Measurements from ENCODE around the gene TM9SF4.
"Not testable (repeated sequence)": the region's sequence is repeated elsewhere in the genome, so short reads cannot be mapped to it uniquely, and the experiment has no call there.

Gene TM9SF4

GRCh38 chr20:32091888-32092346 is 17.6 kb upstream of the TM9SF4 start:
- peak; percentile 82 for DNase-seq

- DNase-seq, result no peak
Observed at GRCh38 chr20:32098786-32099185, 10.7 kb upstream of the TM9SF4 start.

GRCh38 chr20:32108814-32109391 is 611 bp upstream of the TM9SF4 start:
- no peak for DNase-seq

- DNase-seq, result no peak
Observed at GRCh38 chr20:32110173-32110704, 725 bp downstream of the TM9SF4 start.

- no peak for DNase-seq
Observed at GRCh38 chr20:32110727-32111126, 1.2 kb downstream of the TM9SF4 start.

- DNase-seq, result no peak
Observed at GRCh38 chr20:32111156-32111686, 1.7 kb downstream of the TM9SF4 start.

- DNase-seq, result no peak
Observed at GRCh38 chr20:32111753-32112152, 2.2 kb downstream of the TM9SF4 start.

- DNase-seq, result no peak
Observed at GRCh38 chr20:32112841-32113240, 3.3 kb downstream of the TM9SF4 start.

GRCh38 chr20:32113591-32114260 is 4.2 kb downstream of the TM9SF4 start:
- no peak for DNase-seq

GRCh38 chr20:32114305-32114960 is 4.9 kb downstream of the TM9SF4 start:
- no peak for DNase-seq

GRCh38 chr20:32115211-32115767 is 5.8 kb downstream of the TM9SF4 start:
- DNase-seq, result no peak

GRCh38 chr20:32116079-32116521 is 6.6 kb downstream of the TM9SF4 start:
- peak; percentile 65 for DNase-seq

- DNase-seq, result not testable (repeated sequence)
Observed at GRCh38 chr20:32116796-32117195, 7.3 kb downstream of the TM9SF4 start.

- DNase-seq, result not testable (repeated sequence)
Observed at GRCh38 chr20:32118427-32118826, 8.9 kb downstream of the TM9SF4 start.

GRCh38 chr20:32119734-32120133 is 10.2 kb downstream of the TM9SF4 start:
- DNase-seq, result no peak

GRCh38 chr20:32121908-32122307 is 12.4 kb downstream of the TM9SF4 start:
- not testable (repeated sequence) for DNase-seq

GRCh38 chr20:32123088-32123487 is 13.6 kb downstream of the TM9SF4 start:
- DNase-seq, result no peak

GRCh38 chr20:32124916-32125454 is 15.5 kb downstream of the TM9SF4 start:
- no peak for DNase-seq

GRCh38 chr20:32125506-32125905 is 16.0 kb downstream of the TM9SF4 start:
- DNase-seq, result no peak

GRCh38 chr20:32126919-32127318 is 17.4 kb downstream of the TM9SF4 start:
- no peak for DNase-seq

- no peak for DNase-seq
Observed at GRCh38 chr20:32127347-32127746, 17.8 kb downstream of the TM9SF4 start.

GRCh38 chr20:32128167-32128566 is 18.7 kb downstream of the TM9SF4 start:
- no peak for DNase-seq

- DNase-seq, result no peak
Observed at GRCh38 chr20:32129863-32130262, 20.3 kb downstream of the TM9SF4 start.
